ENCODE measurements around the gene BCL10.

- TF ChIP-seq CTCF (IDR thresholded peaks at IDR 0.05; ENCODE audit: borderline replicate concordance, extremely low read depth, low read length, poor library complexity, severe bottlenecking) (no peak), EZH2 (IDR thresholded peaks at IDR 0.05; ENCODE audit: borderline replicate concordance, low read depth, low read length, severe bottlenecking) (no peak)
These were observed 39.9 kb upstream of the BCL10 start for GRCh38 chr1:85316321-85316720.
